ENCODE measurements around the gene CFAP65.

DNA sequence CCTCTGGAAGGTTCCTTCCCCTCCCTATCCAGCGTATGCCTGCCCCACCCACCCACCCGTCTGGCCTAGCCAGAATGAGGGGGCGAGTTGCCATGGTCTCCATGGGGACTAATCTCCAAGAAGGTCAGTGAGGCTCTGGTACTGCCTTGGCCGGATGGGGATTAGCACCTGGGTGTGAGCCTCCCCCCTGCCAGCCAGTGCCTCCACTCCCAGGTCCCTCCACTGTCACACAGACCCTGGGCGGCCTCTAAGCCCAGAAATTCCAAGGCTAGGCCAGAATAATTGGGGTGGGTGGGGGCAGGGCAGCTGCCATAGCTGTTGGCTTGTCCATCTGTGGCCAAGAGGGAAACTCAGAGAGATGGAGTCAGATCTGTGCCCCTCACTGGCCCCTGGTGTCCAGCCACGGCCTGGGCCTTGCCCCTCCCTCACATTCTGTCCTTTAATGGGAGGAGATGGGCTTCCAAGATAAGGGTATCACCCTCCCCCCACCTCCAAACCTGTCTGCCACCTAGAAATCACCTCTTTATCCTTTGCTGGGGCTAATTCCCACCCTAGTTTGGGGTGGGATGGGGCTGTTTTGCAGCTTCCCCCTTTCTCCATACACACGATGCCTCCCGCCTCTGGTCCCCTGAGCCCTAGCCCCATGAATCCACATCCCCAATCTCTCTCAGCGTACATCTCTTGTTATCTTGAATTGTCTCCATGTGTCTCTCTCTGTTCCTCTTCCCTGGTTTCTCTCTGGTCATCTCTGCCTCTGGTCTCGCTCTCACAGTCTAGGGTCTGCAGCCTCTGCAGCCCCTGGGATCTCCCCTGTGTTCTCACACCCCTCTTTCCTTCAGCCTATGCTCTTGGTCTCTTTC is 42.1 kb downstream of the CFAP65 start:
- TF ChIP-seq, protein P1, sequence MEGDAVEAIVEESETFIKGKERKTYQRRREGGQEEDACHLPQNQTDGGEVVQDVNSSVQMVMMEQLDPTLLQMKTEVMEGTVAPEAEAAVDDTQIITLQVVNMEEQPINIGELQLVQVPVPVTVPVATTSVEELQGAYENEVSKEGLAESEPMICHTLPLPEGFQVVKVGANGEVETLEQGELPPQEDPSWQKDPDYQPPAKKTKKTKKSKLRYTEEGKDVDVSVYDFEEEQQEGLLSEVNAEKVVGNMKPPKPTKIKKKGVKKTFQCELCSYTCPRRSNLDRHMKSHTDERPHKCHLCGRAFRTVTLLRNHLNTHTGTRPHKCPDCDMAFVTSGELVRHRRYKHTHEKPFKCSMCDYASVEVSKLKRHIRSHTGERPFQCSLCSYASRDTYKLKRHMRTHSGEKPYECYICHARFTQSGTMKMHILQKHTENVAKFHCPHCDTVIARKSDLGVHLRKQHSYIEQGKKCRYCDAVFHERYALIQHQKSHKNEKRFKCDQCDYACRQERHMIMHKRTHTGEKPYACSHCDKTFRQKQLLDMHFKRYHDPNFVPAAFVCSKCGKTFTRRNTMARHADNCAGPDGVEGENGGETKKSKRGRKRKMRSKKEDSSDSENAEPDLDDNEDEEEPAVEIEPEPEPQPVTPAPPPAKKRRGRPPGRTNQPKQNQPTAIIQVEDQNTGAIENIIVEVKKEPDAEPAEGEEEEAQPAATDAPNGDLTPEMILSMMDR (IDR thresholded peaks at IDR 0.05), result no peak
- no peak for TF ChIP-seq POLR2A (IDR thresholded peaks at IDR 0.05)
